ENCODE data around the gene TARP. TPM values are rescaled to one million over a fixed set of nuclear protein-coding genes. Genes with fewer than 3 reads are reported as not detected.
A peak's percentile ranks its signal among the peaks of the same experiment; 100 is the strongest.

TARP gene

GRCh38 chr7:38215735-38216670 lies 57.4 kb downstream of the TARP start:
- peak; percentile 74 to 78 for ATAC-seq (replicated peaks in 1 of 2)
- peak overlapping the region; percentile 34 for H3K27ac Mint-ChIP-seq
- peak; percentile 74 to 80 for DNase-seq
- H3K9me3 Mint-ChIP-seq, result no peaks in the 10 kb centered on the region
- peak overlapping the region in 1 of 2 donors; percentile 48 for H3K4me3 Mint-ChIP-seq
- H3K36me3 Mint-ChIP-seq (ENCODE audit: insufficient read depth in 2 of 2), result peaks cover 8 to 16% of the 10 kb centered on the region in 2 donors
- H3K27me3 Mint-ChIP-seq (ENCODE audit: low read depth), result no peaks in the 10 kb centered on the region
- H3K4me1 Mint-ChIP-seq (ENCODE audit: low read depth), result peaks cover 28% of the 10 kb centered on the region

- Mint-ChIP-seq H3K27me3 (ENCODE audit: low read depth) (no peaks in the 10 kb centered on the region), H3K36me3 (ENCODE audit: insufficient read depth in 2 of 2) (peaks cover 6 to 11% of the 10 kb centered on the region in 2 donors), H3K9me3 (no peaks in the 10 kb centered on the region), H3K4me3 (no peak overlapping the region), H3K27ac (no peak overlapping the region), H3K4me1 (ENCODE audit: low read depth) (peaks cover 20% of the 10 kb centered on the region)
- ATAC-seq (replicated peaks in 1 of 2) (no peak), DNase-seq (no peak)
Observed at GRCh38 chr7:38215115-38215514, 58.3 kb downstream of the TARP start.

GRCh38 chr7:38211940-38212339 lies 61.5 kb downstream of the TARP start:
- Mint-ChIP-seq H3K4me3 (no peak overlapping the region), H3K9me3 (no peaks in the 10 kb centered on the region), H3K27me3 (ENCODE audit: low read depth) (no peaks in the 10 kb centered on the region), H3K4me1 (ENCODE audit: low read depth) (peaks cover 9% of the 10 kb centered on the region), H3K27ac (no peak overlapping the region), H3K36me3 (ENCODE audit: insufficient read depth in 2 of 2) (peaks cover 0 to 2% of the 10 kb centered on the region in 2 donors)
- ATAC-seq (replicated peaks in 1 of 2) (no peak), DNase-seq (no peak)

GRCh38 chr7:38211486-38211885 lies 62.0 kb downstream of the TARP start:
- DNase-seq (no peak), ATAC-seq (replicated peaks in 1 of 2) (no peak)
- no peaks in the 10 kb centered on the region for H3K9me3 Mint-ChIP-seq
- no peak overlapping the region for H3K4me3 Mint-ChIP-seq
- peaks cover 0 to 2% of the 10 kb centered on the region in 2 donors for H3K36me3 Mint-ChIP-seq (ENCODE audit: insufficient read depth in 2 of 2)
- H3K27ac Mint-ChIP-seq, result no peak overlapping the region
- H3K4me1 Mint-ChIP-seq (ENCODE audit: low read depth), result peaks cover 9% of the 10 kb centered on the region
- no peaks in the 10 kb centered on the region for H3K27me3 Mint-ChIP-seq (ENCODE audit: low read depth)

Other genes starting within 250 kb of the TARP start
- gene STARD3NL, start 95.4 kb downstream of the TARP start, total RNA-seq, result 10 to 100 TPM; 25.8 to 26.7 TPM